GM12874 (cell line): ENCODE results near the gene GDF9.

Source experiments
- CTCF ChIP-seq: IDR thresholded peaks from 2 replicates; pipeline ENCODE4 v1.5.1; 2011; ENCODE audit warnings: low read depth, mild to moderate bottlenecking, control low read depth, low read length, moderate library complexity; ENCODE audit not compliant: insufficient read depth

Gene GDF9

GRCh38 chr5:132821791-132822190, 44.5 kb downstream of the GDF9 start:
- TF ChIP-seq CTCF: no peak

- no peak for TF ChIP-seq CTCF
Measured at GRCh38 chr5:132821350-132821749, 44.9 kb downstream of the GDF9 start.

- peak; percentile 84 for TF ChIP-seq CTCF
Measured at GRCh38 chr5:132820162-132820754, 46.0 kb downstream of the GDF9 start.

- TF ChIP-seq CTCF: no peak
Measured at GRCh38 chr5:132819468-132819867, 46.8 kb downstream of the GDF9 start.

GRCh38 chr5:132817011-132817410, 49.3 kb downstream of the GDF9 start:
- no peak for TF ChIP-seq CTCF

GRCh38 chr5:132816554-132816953, 49.7 kb downstream of the GDF9 start:
- no peak for TF ChIP-seq CTCF

- TF ChIP-seq CTCF: no peak
Measured at GRCh38 chr5:132816083-132816482, 50.2 kb downstream of the GDF9 start.
